DOHH2 (cell line): ENCODE data around the gene PTGFRN.

Source experiments
- H3F3A ChIP-seq: fragments of 200-600 bp; sonication (generic), shearing (Covaris generic); 2 replicates; pipeline ENCODE4 v1.6.0; 2016; ENCODE audit warnings: antibody characterized with exemption, mild to moderate bottlenecking; ENCODE audit not compliant: control insufficient read depth, insufficient read depth
- H3K27ac ChIP-seq: fragments of 200-600 bp; sonication (generic); 2 replicates; pipeline ENCODE4 v1.5.1; 2014; ENCODE audit warnings: low read depth, mild to moderate bottlenecking, low read length, moderate library complexity
- H3K27me3 ChIP-seq: fragments of 200-600 bp; sonication (generic); 2 replicates; pipeline ENCODE4 v1.6.1; 2014; ENCODE audit warnings: mild to moderate bottlenecking, low read length, mixed read lengths; ENCODE audit not compliant: control insufficient read depth
- H3K36me3 ChIP-seq: fragments of 200-600 bp; sonication (generic); 2 replicates; pipeline ENCODE4 v1.6.1; 2014; ENCODE audit warnings: mild to moderate bottlenecking, low read length, moderate library complexity, mixed read lengths; ENCODE audit not compliant: control insufficient read depth
- H3K4me1 ChIP-seq: fragments of 200-600 bp; sonication (generic); 2 replicates; pipeline ENCODE4 v1.6.1; 2014; ENCODE audit warnings: mild to moderate bottlenecking, low read length, mixed read lengths; ENCODE audit not compliant: control insufficient read depth
- H3K4me2 ChIP-seq: fragments of 200-600 bp; sonication (generic); 2 replicates; pipeline ENCODE4 v1.6.0; 2014; ENCODE audit warnings: mild to moderate bottlenecking, low read length, moderate library complexity
- H3K4me3 ChIP-seq: fragments of 200-600 bp; sonication (generic); 2 replicates; pipeline ENCODE4 v1.5.1; 2014; ENCODE audit warnings: mild to moderate bottlenecking, low read length, mixed read lengths
- H3K79me2 ChIP-seq: fragments of 200-600 bp; sonication (generic); 2 replicates; pipeline ENCODE4 v1.6.1; 2014; ENCODE audit warnings: mild to moderate bottlenecking, low read length, mixed read lengths; ENCODE audit not compliant: control insufficient read depth
- H3K9me2 ChIP-seq: fragments of 200-600 bp; sonication (generic); replicated peaks from 2 replicates; pipeline ENCODE4 v1.6.1; 2014; ENCODE audit warnings: mild to moderate bottlenecking, low read length, mixed read lengths; ENCODE audit not compliant: control insufficient read depth
- H3K9me3 ChIP-seq: fragments of 200-600 bp; sonication (generic); 2 replicates; pipeline ENCODE4 v1.6.1; 2014; ENCODE audit warnings: antibody characterized with exemption, low read length, mixed read lengths; ENCODE audit not compliant: control insufficient read depth, insufficient read depth
- H4K20me1 ChIP-seq: fragments of 200-600 bp; sonication (generic); 2 replicates; pipeline ENCODE4 v1.6.0; 2014; ENCODE audit warnings: low read depth, mild to moderate bottlenecking, antibody characterized with exemption, low read length, moderate library complexity; ENCODE audit not compliant: control insufficient read depth, insufficient read depth
- CTCF ChIP-seq: fragments of 200-600 bp; sonication (generic); IDR thresholded peaks from one replicate; pipeline ENCODE4 v1.5.1; 2014; ENCODE audit warnings: antibody characterized with exemption, mild to moderate bottlenecking, low read depth, low read length; ENCODE audit not compliant: poor library complexity, severe bottlenecking
- EZH2phosphoT487 ChIP-seq: fragments of 200-600 bp; sonication (generic); IDR thresholded peaks from 2 replicates; pipeline ENCODE4 v1.6.1; 2017; ENCODE audit warnings: borderline replicate concordance, mild to moderate bottlenecking, antibody characterized with exemption, low read length, moderate library complexity, mixed read lengths

The PTGFRN gene

GRCh38 chr1:116891396-116892079, 18.2 kb upstream of the PTGFRN start:
- Histone ChIP-seq H3K36me3 (no peaks in the 10 kb centered on the region), H3K27me3 (no peaks in the 10 kb centered on the region), H3K27ac (no peak overlapping the region), H3K4me1 (no peaks in the 10 kb centered on the region), H3K4me3 (no peak overlapping the region), H3K79me2 (no peaks in the 10 kb centered on the region), H3F3A (no peaks in the 10 kb centered on the region), H3K9me3 (peaks cover 10% of the 10 kb centered on the region; the same call in 1 of the 2 replicates), H4K20me1 (no peaks in the 10 kb centered on the region), H3K4me2 (no peak overlapping the region), H3K9me2 (no peaks in the 10 kb centered on the region)
- no peak for TF ChIP-seq EZH2phosphoT487

- peaks cover 10% of the 10 kb centered on the region; the same call in 1 of the 2 replicates for H3K9me3 ChIP-seq
- no peak for TF ChIP-seq EZH2phosphoT487
- no peak for TF ChIP-seq CTCF
- H4K20me1 ChIP-seq: no peaks in the 10 kb centered on the region
- no peaks in the 10 kb centered on the region for H3F3A ChIP-seq
- H3K4me1 ChIP-seq: no peaks in the 10 kb centered on the region
- H3K4me2 ChIP-seq: no peak overlapping the region
- H3K79me2 ChIP-seq: no peaks in the 10 kb centered on the region
- no peaks in the 10 kb centered on the region for H3K36me3 ChIP-seq
- no peaks in the 10 kb centered on the region for H3K9me2 ChIP-seq
- H3K27ac ChIP-seq: no peak overlapping the region
- H3K4me3 ChIP-seq: no peak overlapping the region
- no peaks in the 10 kb centered on the region for H3K27me3 ChIP-seq
Measured at GRCh38 chr1:116895073-116895472, 14.6 kb upstream of the PTGFRN start.

GRCh38 chr1:116899529-116899928, 10.2 kb upstream of the PTGFRN start:
- Histone ChIP-seq H3K79me2 (no peaks in the 10 kb centered on the region), H4K20me1 (no peaks in the 10 kb centered on the region), H3K9me2 (no peaks in the 10 kb centered on the region), H3K4me2 (no peak overlapping the region), H3K36me3 (no peaks in the 10 kb centered on the region), H3K27me3 (no peaks in the 10 kb centered on the region), H3K4me3 (no peak overlapping the region), H3K27ac (no peak overlapping the region), H3F3A (no peaks in the 10 kb centered on the region), H3K4me1 (no peaks in the 10 kb centered on the region), H3K9me3 (peaks cover 5% of the 10 kb centered on the region; the same call in 1 of the 2 replicates)
- no peak for TF ChIP-seq EZH2phosphoT487
- TF ChIP-seq CTCF: no peak
